Testis (tissue), 2 donors: ENCODE measurements around the gene CTDNEP1.

Experiments used
- CTCF ChIP-seq, 3 experiments: fragments of 450-650 bp in 2 of 3; fragments of 200-600 bp in 1 of 3; sonication (generic) in 1 of 3; IDR thresholded peaks; one replicate each; pipeline ENCODE4 v1.5.1; 2016 to 2019; ENCODE audit warnings: antibody characterized with exemption in 3 of 3, mild to moderate bottlenecking in 2 of 3, moderate library complexity in 1 of 3
- POLR2A ChIP-seq: fragments of 450-650 bp; IDR thresholded peaks from one replicate; pipeline ENCODE4 v1.6.1; 2017; ENCODE audit warnings: antibody characterized with exemption, mild to moderate bottlenecking, moderate library complexity

GRCh38 chr17:7258731-7259554 is 7.4 kb upstream of the CTDNEP1 start:
- TF ChIP-seq CTCF (IDR thresholded peaks at IDR 0.05) = no peak
- TF ChIP-seq POLR2A = no peak
